GM10248 (cell line): Measurements from ENCODE around the gene WDR45B.

Experiments used
- CTCF ChIA-PET: fragments of 300-600 bp; sonication (Branson Sonifier 250); formaldehyde crosslinking; extraction: SDS; loops from one replicate; lab custom pipeline; 2021; ENCODE audit warnings: antibody characterized with exemption; lab: Yijun Ruan, JAX
- POLR2A ChIA-PET: fragments of 350-650 bp; sonication (Branson Sonifier 250); formaldehyde crosslinking; extraction: SDS; loops from one replicate; lab custom pipeline; 2020; ENCODE audit warnings: antibody characterized with exemption; lab: Yijun Ruan, JAX
- DNase-seq: peaks from one replicate; pipeline ENCODE4 v3.0.0; 2012; ENCODE audit errors: extremely low spot score
- TF ChIP-seq, protein P1 (sequence below): IDR thresholded peaks from 2 replicates; pipeline ENCODE4 v1.5.1; 2012; ENCODE audit warnings: mild to moderate bottlenecking, low read depth; ENCODE audit errors: extremely low read depth, missing control alignments, control extremely low read depth

The WDR45B gene

DNA sequence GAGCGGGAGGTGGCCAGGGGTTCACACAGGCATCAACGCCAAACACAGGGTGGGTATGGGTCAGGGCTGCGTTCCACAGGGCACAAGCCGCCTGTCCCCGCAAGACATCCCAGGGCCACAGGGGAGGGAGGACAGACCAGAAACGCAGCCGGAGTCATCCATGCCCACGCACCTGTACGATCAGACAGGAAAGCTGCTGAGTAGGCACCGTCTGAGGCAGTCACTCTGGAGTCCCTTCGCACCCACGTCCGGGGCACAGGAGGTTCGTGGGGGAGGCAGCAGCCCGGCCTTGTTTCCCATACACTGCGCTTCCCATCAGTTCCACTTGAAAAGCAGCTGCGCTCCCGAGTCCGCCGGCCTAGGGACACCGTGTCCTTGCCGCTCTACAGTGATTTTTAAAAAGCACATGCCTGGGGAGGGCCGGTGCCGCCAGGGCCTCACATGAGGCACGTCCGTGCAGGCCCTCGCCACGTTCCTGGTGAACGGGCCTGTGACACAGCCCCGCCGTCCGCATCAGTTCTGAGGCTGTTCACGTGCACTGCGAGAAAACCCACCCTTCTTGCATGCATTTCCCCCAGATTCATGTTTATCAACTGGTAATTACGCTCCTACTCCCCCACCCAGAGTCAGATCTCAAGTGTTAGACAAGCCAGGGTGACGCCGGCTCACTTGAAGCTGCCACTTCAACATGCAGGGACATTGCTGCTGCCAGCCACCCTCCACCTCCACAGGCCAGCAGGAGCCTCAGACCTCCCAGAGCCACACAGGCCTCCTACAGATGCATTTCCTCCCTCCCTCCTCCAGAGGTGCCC lies 34.8 kb downstream of the WDR45B start:
- ChIA-PET CTCF (no interaction called here), POLR2A (no interaction called here)
- TF ChIP-seq, protein P1, sequence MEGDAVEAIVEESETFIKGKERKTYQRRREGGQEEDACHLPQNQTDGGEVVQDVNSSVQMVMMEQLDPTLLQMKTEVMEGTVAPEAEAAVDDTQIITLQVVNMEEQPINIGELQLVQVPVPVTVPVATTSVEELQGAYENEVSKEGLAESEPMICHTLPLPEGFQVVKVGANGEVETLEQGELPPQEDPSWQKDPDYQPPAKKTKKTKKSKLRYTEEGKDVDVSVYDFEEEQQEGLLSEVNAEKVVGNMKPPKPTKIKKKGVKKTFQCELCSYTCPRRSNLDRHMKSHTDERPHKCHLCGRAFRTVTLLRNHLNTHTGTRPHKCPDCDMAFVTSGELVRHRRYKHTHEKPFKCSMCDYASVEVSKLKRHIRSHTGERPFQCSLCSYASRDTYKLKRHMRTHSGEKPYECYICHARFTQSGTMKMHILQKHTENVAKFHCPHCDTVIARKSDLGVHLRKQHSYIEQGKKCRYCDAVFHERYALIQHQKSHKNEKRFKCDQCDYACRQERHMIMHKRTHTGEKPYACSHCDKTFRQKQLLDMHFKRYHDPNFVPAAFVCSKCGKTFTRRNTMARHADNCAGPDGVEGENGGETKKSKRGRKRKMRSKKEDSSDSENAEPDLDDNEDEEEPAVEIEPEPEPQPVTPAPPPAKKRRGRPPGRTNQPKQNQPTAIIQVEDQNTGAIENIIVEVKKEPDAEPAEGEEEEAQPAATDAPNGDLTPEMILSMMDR, result no peak
- DNase-seq, result no peak

DNA sequence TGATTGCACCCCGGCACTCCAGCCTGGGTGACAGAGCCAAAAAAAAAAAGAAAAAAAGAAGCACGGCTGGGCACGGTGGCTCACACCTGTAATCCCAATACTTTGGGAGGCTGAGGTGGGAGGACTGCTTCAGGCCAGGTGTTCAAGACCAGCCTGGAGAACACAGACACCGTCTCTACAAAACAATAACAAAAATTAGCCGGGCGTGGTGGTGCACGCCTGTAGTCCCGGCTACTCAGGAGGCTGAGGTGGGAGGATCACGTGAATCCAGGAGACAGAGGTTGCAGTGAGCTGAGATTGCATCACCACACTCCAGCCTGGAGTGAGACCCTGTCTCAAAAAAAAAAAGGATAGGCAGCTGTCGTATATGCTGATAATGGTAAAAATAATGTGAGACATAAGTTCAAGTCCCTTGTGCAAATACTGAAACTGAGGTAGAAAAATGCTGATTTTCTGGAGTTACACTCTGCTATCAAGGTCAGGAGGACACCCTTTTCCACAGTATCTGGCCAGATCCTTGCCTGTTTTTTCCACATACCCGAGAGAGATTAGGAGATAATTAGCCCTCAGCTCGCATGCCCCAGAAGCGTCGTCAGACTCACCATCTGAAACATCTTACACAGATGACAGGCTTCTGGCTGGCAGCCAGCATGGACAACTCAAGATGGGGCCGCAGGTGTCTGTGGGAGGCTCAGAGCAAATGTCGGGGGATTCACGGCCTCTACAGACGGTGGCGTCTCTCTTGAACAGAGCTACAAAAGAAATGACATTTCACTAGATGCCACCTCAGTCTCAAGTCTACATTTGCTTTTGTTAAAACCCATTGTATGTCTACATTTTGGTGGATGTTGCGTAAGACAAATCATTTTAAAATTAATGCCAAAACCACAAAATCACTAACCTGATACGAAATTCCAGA lies 36.8 kb downstream of the WDR45B start:
- no peak for DNase-seq
- CTCF ChIA-PET, result interaction anchor here (1.0 kb wide), 1 partner anchor 10 kb away, joined by 3 read pairs; no protein-coding TSS in a partner anchor
- TF ChIP-seq, protein P1, result no peak
- POLR2A ChIA-PET, result no interaction called here

DNA sequence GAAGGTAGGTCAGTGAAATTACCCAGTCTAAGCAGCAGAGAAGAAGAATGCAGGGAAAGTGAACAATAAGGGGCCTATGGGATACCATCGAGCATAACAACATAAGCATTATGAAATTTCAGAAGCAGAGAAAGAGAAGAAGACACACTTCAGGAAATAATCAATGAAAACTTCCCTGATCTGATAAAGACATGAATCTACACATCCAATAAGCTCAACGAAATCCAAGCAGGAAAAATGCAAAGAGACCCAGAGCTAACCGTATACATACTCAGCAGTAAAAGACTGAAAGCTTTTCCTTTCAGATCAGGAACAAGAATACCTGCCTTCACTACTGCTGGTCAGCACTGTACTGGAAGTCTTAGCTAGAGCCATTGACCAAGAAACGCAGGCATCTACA lies 38.6 kb downstream of the WDR45B start:
- no peak for DNase-seq
- TF ChIP-seq, protein P1, result no peak
- ChIA-PET CTCF (no interaction called here), POLR2A (no interaction called here)

DNA sequence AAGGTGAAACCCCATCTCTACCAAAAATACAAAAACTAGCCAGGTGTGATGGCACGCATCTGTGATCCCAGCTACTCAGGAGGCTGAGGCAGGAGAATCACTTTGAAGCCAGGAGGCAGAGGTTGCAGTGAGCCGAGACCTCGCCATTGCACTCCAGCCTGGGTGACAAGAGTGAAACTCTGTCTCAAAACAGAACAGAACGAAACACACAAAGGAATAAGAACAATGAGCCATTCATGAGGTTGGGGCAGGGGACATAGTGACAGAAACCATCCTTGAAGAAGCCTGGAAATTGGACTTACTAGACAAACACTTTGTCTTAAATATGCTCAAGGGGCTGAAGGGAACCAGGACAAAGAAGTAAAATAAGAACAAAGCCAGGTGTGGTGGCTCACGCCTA lies 39.4 kb downstream of the WDR45B start:
- TF ChIP-seq, protein P1, result no peak
- DNase-seq, result no peak
- ChIA-PET CTCF (no interaction called here), POLR2A (interaction anchor here (0.6 kb wide), 1 partner anchor 41 kb away, joined by 3 read pairs; no protein-coding TSS in a partner anchor)

DNA sequence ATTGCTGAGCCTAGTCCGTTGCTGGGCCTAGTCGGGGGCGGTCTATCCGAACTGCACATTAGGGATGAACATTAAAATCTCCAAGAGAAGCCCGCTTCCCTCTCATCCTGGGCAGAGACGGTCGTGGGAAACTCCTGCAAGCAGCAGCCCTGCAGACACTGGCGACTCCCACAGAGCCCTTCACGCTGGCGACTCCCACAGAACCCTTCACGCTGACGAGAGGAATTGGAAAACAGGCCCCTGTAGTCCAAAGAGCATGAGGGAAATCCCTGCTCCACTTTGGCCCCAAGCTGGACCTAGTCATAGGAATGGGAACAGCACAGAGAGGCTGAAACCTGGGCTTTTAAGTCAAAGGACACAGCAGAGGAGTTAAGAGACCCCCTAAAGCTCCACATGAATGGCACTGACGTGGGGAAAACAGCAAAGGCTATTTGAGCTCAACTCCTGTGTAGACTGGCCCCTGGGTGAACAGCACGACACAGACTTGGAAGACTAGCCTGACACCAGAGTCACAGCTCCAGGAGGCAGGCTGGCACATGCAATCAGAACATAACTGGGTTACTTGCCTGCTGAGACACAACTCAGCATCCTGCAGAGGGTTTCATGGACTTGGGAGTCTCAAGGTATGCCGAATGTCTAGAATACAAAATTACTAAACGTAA lies 42.2 kb downstream of the WDR45B start:
- DNase-seq, result no peak
- TF ChIP-seq, protein P1, result no peak
- ChIA-PET POLR2A (no interaction called here), CTCF (interaction anchor here (1.5 kb wide), 1 partner anchor 25 kb away, joined by 3 read pairs; no protein-coding TSS in a partner anchor)

DNA sequence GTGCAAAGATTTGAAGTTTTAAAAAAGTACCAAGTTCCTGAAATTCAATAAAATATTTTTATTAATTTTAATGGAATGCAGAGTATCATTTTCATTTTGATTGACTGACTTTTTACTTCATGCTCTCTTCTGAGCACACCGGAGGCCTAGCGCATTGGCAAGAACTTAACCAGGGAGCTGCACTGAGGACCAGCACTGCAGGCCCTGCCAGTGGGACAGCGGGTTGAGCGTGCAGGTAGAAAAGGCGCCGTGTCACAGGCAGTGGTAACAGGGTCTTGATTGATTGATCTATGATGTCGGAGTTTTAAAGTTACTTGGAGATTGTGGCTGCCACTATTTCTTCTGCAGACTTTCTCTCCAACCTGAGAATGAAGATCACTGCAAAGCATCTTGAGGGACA lies 43.7 kb downstream of the WDR45B start:
- CTCF ChIA-PET, result no interaction called here
- POLR2A ChIA-PET, result no interaction called here
- no peak for DNase-seq
- TF ChIP-seq, protein P1, result no peak
